Immature natural killer cell (primary cell): ENCODE measurements around the gene TNFRSF8. TPM values are rescaled to one million over a fixed set of nuclear protein-coding genes. Genes with fewer than 3 reads are reported as not detected.

Source experiments
- DNase-seq, 3 donors: peaks; one replicate each; pipeline ENCODE4 v3.0.0; 2022; ENCODE audit warnings: mixed read lengths in 1 of 3
- H3K27ac Mint-ChIP-seq, 6 donors: one replicate each; pipeline ENCODE4 v1.8.0; 2020; ENCODE audit warnings: mixed read lengths in 6 of 6, mild to moderate bottlenecking in 5 of 6, inconsistent platforms in 4 of 6, moderate library complexity in 3 of 6
- H3K27me3 Mint-ChIP-seq, 3 donors: one replicate each; pipeline ENCODE4 v1.8.0; 2020 to 2021; ENCODE audit warnings: low read depth in 3 of 3, mild to moderate bottlenecking in 3 of 3, mixed read lengths in 3 of 3, moderate library complexity in 3 of 3, inconsistent platforms in 1 of 3
- H3K36me3 Mint-ChIP-seq, 3 donors: one replicate each; pipeline ENCODE4 v1.8.0; 2020; ENCODE audit warnings: mixed read lengths in 3 of 3, inconsistent platforms in 2 of 3, mild to moderate bottlenecking in 2 of 3
- H3K4me1 Mint-ChIP-seq, 2 donors: one replicate each; pipeline ENCODE4 v1.8.0; 2020; ENCODE audit warnings: inconsistent platforms in 2 of 2, mild to moderate bottlenecking in 2 of 2, mixed read lengths in 2 of 2, moderate library complexity in 1 of 2
- H3K4me3 Mint-ChIP-seq, 5 donors: one replicate each; pipeline ENCODE4 v1.8.0; 2020; ENCODE audit warnings: mild to moderate bottlenecking in 5 of 5, mixed read lengths in 5 of 5, inconsistent platforms in 3 of 5, moderate library complexity in 3 of 5
- H3K9me3 Mint-ChIP-seq, 6 donors: one replicate each; pipeline ENCODE4 v1.8.0; 2020; ENCODE audit warnings: mild to moderate bottlenecking in 6 of 6, mixed read lengths in 6 of 6, inconsistent platforms in 4 of 6, moderate library complexity in 3 of 6
- polyA plus RNA-seq, 3 donors: library from polyadenylated mRNA; unstranded; fragments of 300-500 nt; fragmentation: Illumina TruSeq; gene quantifications; one replicate each; pipeline ENCODE4 v1.2.3, GENCODE V29; 2021

Gene TNFRSF8
- polyA plus RNA-seq, 3 donors from 2014 or later, result 0.09 TPM; not detected in 2

DNA sequence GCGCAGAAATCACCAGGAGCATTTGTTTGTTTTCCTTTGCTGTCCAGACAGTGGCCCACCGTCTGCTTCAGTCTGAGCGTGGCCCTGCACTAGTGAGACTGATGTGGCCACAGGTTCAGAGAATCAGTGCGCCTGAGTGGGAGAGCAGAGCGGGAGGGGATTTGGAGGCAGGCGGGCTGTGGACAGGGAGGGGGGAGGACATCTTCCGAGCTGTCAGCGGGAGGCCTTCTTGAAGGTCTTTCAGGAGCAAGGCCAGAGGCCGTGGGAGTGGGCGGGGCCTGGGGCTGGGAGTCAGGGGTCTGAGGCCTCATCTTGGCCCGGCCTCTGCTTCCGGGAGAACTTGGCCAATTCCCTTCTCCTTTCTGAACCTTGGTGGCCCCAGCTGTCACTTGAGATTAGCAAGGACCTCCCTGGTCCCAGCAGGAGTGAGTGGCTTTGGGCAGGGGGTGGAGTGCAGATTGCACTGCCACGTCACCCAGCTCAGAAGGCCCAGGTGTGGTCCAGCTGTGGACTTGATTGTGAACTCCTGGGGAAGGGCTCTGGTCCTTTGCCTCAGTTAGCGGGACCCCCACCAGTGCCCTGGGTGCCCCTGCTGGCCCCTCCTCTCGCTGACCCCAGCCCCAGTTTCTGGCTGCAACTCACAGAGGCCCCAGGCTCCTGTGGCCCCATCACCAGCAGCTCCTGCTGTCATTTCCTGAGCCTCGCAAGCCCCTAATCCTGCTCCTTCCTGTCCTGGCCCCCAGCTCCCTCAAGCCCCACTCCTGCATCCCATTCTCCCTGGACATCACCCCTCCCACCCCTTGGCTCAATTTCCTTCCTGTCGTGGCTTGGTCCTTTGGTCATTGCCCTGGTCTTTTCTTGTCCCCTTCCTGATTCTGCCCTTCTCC lies 112.1 kb downstream of the TNFRSF8 start:
- Mint-ChIP-seq H3K4me3 (peak overlapping the region; percentile 64 to 81 (median 76)), H3K27ac (peak overlapping the region; percentile 99 to 100 (median 100)), H3K9me3 (no peaks in the 10 kb centered on the region), H3K4me1 (peaks cover 97% of the 10 kb centered on the region in 2 donors), H3K27me3 (peaks cover 15 to 65% (median 53%) of the 10 kb centered on the region in 3 donors), H3K36me3 (peaks cover 4 to 10% (median 8%) of the 10 kb centered on the region in 3 donors)
- DNase-seq, result no peak

DNA sequence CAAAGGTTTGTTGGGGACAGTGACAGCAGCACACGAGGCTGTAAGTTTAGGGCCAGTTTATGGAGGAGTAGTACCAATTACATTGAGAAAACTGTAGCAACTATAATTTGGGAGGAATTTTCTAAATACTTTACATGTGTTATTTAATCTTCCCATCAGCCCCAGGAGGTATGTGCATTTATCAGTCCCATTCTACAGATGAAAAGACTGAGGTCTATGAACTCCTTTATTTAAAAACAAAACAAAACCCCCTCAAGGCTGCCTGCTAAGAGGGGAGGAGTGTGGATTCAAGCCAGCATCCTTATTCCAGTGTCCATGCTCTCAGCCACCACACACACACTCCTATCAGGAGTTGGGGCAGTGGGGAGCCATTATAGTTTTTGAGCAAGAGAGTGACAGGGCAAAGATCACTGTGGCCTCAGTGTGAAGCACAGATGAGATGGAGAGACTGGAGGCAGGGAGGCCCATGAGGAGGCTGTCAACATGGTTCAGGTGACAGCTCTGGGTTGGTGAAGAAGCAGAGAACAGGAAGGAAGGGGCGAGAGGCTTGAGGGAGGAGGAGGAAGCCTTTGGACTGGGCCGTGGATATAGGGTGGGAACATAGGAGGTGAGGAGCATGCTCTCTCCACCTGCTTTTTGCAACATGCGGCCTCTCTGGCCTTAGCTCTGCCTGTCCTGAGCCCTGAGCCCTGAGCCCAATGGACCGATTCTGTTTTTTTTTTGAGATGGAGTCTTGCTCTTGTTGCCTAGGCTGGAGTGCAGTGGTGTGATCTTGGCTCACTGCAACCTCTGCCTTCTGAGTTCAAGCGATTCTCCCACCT lies 113.4 kb downstream of the TNFRSF8 start:
- Mint-ChIP-seq H3K4me3 (peak overlapping the region; percentile 44 to 82 (median 68)), H3K36me3 (peaks cover under 1 to 5% (median 4%) of the 10 kb centered on the region in 3 donors), H3K9me3 (no peaks in the 10 kb centered on the region), H3K27me3 (peaks cover 14 to 63% (median 55%) of the 10 kb centered on the region in 3 donors), H3K4me1 (peaks cover 98 to 99% of the 10 kb centered on the region in 2 donors), H3K27ac (peak overlapping the region; percentile 99 to 100 (median 100))
- no peak for DNase-seq

DNA sequence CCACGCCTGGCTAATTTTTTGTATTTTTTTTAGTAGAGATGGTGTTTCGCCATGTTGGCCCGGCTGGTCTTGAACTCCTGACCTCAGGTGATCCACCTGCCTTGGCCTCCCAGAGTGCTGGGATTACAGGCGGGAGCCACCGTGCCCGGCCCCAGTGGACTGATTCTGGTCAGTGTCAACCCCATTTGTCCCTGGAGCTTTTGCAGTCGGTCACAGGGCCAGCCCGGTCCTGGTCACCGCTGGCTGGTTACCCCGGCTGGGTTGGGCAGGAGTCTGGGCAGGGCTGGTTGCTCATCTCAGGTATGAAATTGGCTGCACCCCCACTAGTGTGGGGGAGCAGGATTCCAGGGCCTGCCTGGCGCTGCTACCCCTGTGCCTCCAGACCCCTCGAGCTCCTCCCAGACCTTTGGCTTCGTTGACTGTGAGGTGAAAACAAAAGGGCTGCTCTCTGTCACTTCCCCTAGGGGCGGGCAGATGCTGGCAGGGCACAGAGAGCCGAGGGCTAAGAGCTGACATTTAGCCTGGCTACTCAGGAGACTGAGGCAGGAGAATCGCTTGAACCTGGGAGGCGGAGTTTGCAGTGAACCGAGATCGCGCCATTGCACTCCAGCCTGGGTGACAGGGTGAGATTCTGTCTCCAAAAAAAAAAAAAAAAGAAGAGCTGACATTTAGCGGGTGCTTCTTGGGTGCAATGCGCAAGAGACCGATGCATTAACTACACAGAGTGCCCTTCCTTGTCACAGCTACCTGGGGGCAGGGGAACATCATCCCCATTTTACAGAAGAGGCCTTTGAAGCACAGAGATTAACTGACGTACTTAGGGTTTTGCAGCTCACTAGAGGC lies 114.3 kb downstream of the TNFRSF8 start:
- H3K4me1 Mint-ChIP-seq, result peaks cover 98 to 99% of the 10 kb centered on the region in 2 donors
- H3K4me3 Mint-ChIP-seq, result peak overlapping the region; percentile 74 to 96 (median 81)
- H3K9me3 Mint-ChIP-seq, result no peaks in the 10 kb centered on the region
- H3K36me3 Mint-ChIP-seq, result peaks cover 0 to 4% (median 3%) of the 10 kb centered on the region in 3 donors
- peaks cover 17 to 61% (median 53%) of the 10 kb centered on the region in 3 donors for H3K27me3 Mint-ChIP-seq
- peak overlapping the region; percentile 99 to 100 (median 100) for H3K27ac Mint-ChIP-seq
- no peak for DNase-seq

- DNase-seq, result peak; percentile 83 to 92 (median 84)
- peaks cover 17 to 55% (median 52%) of the 10 kb centered on the region in 3 donors for H3K27me3 Mint-ChIP-seq
- H3K9me3 Mint-ChIP-seq, result no peaks in the 10 kb centered on the region
- H3K4me1 Mint-ChIP-seq, result peaks cover 98 to 99% of the 10 kb centered on the region in 2 donors
- H3K27ac Mint-ChIP-seq, result peak overlapping the region; percentile 99 to 100 (median 100)
- H3K4me3 Mint-ChIP-seq, result peak overlapping the region; percentile 74 to 96 (median 81)
- peaks cover 0 to 4% (median 3%) of the 10 kb centered on the region in 3 donors for H3K36me3 Mint-ChIP-seq
Observed at GRCh38 chr1:12177999-12178441, 114.9 kb downstream of the TNFRSF8 start.

- peaks cover 0 to 4% (median 3%) of the 10 kb centered on the region in 3 donors for H3K36me3 Mint-ChIP-seq
- H3K4me1 Mint-ChIP-seq, result peaks cover 98% of the 10 kb centered on the region in 2 donors
- peak overlapping the region; percentile 74 to 96 (median 81) for H3K4me3 Mint-ChIP-seq
- H3K27ac Mint-ChIP-seq, result peak overlapping the region; percentile 99 to 100 (median 100)
- H3K27me3 Mint-ChIP-seq, result peaks cover 14 to 51% (median 50%) of the 10 kb centered on the region in 3 donors
- DNase-seq, result no peak
- H3K9me3 Mint-ChIP-seq, result no peaks in the 10 kb centered on the region
Observed at GRCh38 chr1:12178511-12178910, 115.4 kb downstream of the TNFRSF8 start.

DNA sequence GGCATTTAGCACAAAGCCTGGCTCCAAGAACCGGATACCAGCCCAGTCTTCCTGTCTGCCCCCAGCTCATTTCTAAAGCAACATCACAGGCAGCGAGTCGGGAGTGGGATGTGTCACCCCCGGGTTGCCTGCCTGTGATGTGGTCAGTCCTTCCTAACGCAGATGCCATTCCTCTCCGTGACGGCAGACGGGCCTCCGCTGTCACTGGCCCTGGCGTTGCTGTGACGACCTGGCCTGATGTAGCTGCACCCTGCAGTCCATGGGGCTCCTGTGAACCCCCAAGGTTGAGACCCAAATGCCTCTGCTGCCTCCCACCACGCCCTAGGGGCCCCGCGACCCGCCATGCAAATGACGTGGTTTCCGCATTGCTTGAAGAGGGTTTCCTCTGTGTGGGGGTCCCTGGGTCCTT lies 116.0 kb downstream of the TNFRSF8 start:
- DNase-seq, result peak; percentile 85 to 87 (median 85)
- Mint-ChIP-seq H3K4me3 (peak overlapping the region; percentile 74 to 96 (median 81)), H3K4me1 (peaks cover 98% of the 10 kb centered on the region in 2 donors), H3K9me3 (no peaks in the 10 kb centered on the region), H3K27me3 (peaks cover 10 to 46% (median 45%) of the 10 kb centered on the region in 3 donors), H3K36me3 (peaks cover 0 to 4% (median 3%) of the 10 kb centered on the region in 3 donors), H3K27ac (peak overlapping the region; percentile 99 to 100 (median 100))

- H3K27me3 Mint-ChIP-seq, result peaks cover 13 to 48% (median 42%) of the 10 kb centered on the region in 3 donors
- peaks cover 96 to 98% of the 10 kb centered on the region in 2 donors for H3K4me1 Mint-ChIP-seq
- no peak for DNase-seq
Observed at GRCh38 chr1:12179676-12180075, 116.6 kb downstream of the TNFRSF8 start.

DNA sequence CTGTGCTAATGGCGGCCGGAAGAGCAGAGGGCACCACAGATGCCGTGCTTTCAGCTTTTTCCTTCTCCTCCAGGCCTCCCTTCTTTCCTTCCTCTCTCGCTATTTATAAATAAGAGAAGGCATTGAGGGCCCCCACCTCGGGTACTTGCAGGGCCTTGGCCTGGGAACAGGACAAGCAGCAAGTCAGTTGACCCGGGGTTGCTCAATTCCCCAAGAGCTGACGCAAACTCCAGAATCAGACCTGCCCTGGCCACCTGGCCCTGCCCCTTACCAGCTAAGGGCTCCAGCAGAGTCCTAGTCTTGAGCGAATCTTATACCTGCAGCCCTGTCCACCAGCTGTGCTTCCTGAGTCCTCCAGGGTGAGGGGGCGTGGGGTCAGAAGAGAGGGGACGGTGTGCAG lies 117.2 kb downstream of the TNFRSF8 start:
- peak overlapping the region; percentile 99 to 100 (median 100) for H3K27ac Mint-ChIP-seq
- DNase-seq, result no peak

More at GRCh38 chr1:12179676-12180075, 116.6 kb downstream of the TNFRSF8 start:
- H3K36me3 Mint-ChIP-seq, result peaks cover 0 to 4% (median 3%) of the 10 kb centered on the region in 3 donors
- peak overlapping the region; percentile 99 to 100 (median 100) for H3K27ac Mint-ChIP-seq
- H3K4me3 Mint-ChIP-seq, result peak overlapping the region; percentile 74 to 96 (median 81)
- no peaks in the 10 kb centered on the region for H3K9me3 Mint-ChIP-seq

GRCh38 chr1:12180903-12181302 lies 117.8 kb downstream of the TNFRSF8 start:
- Mint-ChIP-seq H3K4me1 (peaks cover 96 to 98% of the 10 kb centered on the region in 2 donors), H3K27ac (peak overlapping the region; percentile 99 to 100 (median 100)), H3K27me3 (peaks cover 13 to 41% (median 32%) of the 10 kb centered on the region in 3 donors), H3K9me3 (no peaks in the 10 kb centered on the region), H3K4me3 (peak overlapping the region in 2 of 5 donors; percentile 13 to 29), H3K36me3 (peaks cover 0 to 4% (median 0%) of the 10 kb centered on the region in 3 donors)
- DNase-seq, result no peak

More for the DNA sequence above, 117.2 kb downstream of the TNFRSF8 start:
- no peaks in the 10 kb centered on the region for H3K9me3 Mint-ChIP-seq
- H3K4me1 Mint-ChIP-seq, result peaks cover 96 to 98% of the 10 kb centered on the region in 2 donors
- H3K4me3 Mint-ChIP-seq, result peak overlapping the region in 2 of 5 donors; percentile 29 to 40
- peaks cover 0 to 4% (median 3%) of the 10 kb centered on the region in 3 donors for H3K36me3 Mint-ChIP-seq
- H3K27me3 Mint-ChIP-seq, result peaks cover 13 to 43% (median 37%) of the 10 kb centered on the region in 3 donors

DNA sequence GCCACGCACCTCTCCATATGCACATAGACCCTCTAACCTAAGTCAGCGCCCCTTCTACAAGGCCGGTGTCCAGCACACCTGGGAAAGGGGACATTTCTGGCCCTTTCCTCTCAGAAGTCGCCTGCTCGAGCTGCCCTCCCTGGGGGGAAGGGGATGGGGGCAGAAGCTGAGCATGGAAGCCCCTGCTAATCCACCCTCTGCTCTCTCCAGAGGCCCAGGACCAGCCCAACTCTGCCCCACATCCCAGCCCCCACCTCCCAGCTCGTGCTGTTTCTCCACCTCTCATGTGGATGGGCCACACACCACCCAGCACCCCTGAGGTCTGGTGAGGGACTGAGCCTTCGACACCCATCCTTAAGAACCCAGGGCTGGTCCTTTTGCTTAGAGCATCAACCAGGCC lies 118.5 kb downstream of the TNFRSF8 start:
- DNase-seq, result no peak
- Mint-ChIP-seq H3K27me3 (peaks cover 13 to 38% (median 26%) of the 10 kb centered on the region in 3 donors), H3K27ac (peak overlapping the region; percentile 99 to 100 (median 100)), H3K36me3 (no peaks in the 10 kb centered on the region), H3K9me3 (no peaks in the 10 kb centered on the region), H3K4me1 (peaks cover 96 to 98% of the 10 kb centered on the region in 2 donors), H3K4me3 (no peak overlapping the region)

GRCh38 chr1:12182410-12182984 lies 119.4 kb downstream of the TNFRSF8 start:
- Mint-ChIP-seq H3K4me1 (peaks cover 96 to 100% of the 10 kb centered on the region in 2 donors), H3K36me3 (no peaks in the 10 kb centered on the region), H3K9me3 (no peaks in the 10 kb centered on the region), H3K27me3 (peaks cover 13 to 31% (median 22%) of the 10 kb centered on the region in 3 donors), H3K4me3 (peak overlapping the region in 3 of 5 donors; percentile 7 to 36 (median 13)), H3K27ac (peak overlapping the region; percentile 99 to 100 (median 100))
- no peak for DNase-seq
